GM21723 (cell line): ENCODE data around the gene TMEM74B.

ENCODE experiments used
- ATAC-seq: cut with Tn5 transposase; IDR thresholded peaks from one replicate; pipeline ENCODE4 v1.9.1; 2021; ENCODE audit warnings: mild to moderate bottlenecking, moderate library complexity; ENCODE audit not compliant: unreplicated experiment

The TMEM74B gene

DNA sequence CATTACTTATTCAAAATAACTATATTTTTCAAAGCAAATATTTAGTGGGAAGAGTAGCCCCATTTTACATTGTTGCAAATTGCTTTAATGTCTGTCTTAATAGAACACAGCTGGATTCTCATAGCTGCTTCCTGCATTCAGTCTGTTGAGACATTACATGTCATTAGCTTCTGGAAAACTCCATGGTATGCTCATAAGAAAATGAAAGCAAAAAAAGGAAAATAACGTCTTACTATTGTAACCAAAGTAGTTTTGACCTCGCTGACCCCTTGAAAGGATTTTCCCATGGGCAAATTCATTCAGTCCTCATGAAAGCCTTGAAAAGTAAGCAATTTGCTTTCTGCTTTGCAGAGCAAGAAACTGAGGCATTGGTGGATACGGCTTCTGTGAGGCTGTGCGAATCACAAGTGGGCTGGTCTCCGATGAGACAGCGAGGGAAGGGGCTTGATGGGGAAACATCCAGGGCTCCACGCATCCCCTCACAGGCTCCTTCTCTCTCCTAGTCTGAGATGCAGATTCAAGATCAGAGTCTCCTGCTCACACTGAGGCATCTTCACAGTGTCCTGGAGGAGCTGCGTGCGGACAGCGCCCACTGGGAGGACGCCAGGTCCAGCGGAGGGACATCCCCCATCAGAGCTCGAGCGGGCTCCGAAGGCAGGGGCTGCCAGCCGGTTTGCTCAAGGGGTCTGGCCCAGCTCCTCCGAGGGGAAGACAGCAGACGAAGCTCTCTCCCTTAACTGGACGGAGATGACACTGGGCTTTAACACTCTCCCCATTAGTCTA lies 21.8 kb upstream of the TMEM74B start:
- ATAC-seq = no peak

DNA sequence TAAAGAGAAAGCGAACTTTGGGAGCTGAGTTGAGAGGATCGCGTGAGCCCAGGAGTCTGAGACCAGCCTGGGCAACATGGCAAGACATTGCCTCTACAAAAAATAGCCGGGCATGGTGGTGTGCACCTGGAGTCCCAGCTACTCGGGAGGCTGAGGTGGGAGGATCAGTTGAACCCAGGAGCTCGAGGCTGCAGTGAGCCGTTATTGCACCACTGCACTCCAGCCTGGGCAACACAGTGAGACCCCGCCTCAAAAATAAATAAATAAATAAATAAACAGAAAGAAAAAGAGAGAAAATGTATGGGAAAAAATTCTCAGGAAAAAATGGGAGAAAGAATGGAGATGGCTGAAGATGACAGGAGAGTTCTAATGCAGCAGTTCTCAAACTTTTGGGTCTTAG lies 21.0 kb upstream of the TMEM74B start:
- ATAC-seq = no peak

DNA sequence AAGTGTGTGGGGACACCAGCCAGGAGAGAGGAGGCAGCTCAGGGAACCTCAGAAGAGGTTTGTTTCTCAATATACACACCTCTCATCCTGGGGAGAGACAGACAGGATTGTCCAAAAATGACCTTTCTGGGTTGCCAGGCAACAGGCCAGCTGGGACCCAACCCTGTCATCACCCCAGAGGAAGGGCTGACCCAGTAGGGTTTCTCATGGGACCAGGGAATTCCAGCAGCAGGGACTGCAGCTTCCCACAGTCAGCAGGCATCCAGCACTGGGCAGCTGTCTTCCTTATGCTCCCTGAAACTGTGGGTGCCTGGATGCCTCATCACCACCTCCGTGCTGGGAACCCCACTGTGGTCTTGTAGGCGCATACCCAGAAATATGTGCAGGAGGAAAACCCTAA lies 19.8 kb upstream of the TMEM74B start:
- ATAC-seq = no peak

DNA sequence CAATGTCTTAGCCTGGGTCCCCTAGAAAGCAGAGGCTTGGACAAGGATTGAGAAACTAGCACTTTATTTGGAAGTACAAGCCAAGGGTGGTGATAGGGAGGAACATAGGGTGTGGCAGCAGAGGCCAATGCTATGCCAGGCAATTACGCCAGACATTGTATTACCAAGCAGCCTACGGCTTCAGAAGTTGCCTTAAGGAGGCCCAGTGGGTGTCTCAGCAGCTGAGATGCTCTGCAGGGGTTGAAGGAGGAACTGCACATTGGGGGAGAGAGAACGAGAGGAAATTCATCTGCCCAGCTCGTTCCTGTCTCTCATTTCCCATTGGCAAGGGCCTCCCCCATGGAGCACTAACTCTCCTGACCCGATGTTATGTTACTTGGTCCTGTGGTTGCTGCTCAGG lies 19.3 kb upstream of the TMEM74B start:
- ATAC-seq = no peak

DNA sequence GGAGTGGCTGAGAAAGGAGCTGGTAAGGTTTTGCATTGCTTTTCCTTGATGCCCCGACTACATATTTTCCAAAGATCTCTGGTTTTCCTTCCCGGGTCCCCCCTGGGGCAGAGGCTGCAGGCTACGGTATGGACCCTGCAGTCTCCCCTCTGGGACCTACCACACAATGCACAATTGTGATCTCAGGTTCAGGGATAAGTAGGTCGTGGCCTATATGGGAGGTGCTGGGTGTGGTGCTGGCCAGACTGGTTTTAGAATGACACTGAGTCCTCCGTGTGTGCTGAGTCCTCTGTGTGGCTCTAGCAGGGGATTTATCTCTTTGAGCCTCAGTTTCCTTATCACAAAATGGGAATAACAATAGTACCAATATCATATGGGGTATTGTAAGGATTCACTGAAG lies 18.8 kb upstream of the TMEM74B start:
- no peak for ATAC-seq

DNA sequence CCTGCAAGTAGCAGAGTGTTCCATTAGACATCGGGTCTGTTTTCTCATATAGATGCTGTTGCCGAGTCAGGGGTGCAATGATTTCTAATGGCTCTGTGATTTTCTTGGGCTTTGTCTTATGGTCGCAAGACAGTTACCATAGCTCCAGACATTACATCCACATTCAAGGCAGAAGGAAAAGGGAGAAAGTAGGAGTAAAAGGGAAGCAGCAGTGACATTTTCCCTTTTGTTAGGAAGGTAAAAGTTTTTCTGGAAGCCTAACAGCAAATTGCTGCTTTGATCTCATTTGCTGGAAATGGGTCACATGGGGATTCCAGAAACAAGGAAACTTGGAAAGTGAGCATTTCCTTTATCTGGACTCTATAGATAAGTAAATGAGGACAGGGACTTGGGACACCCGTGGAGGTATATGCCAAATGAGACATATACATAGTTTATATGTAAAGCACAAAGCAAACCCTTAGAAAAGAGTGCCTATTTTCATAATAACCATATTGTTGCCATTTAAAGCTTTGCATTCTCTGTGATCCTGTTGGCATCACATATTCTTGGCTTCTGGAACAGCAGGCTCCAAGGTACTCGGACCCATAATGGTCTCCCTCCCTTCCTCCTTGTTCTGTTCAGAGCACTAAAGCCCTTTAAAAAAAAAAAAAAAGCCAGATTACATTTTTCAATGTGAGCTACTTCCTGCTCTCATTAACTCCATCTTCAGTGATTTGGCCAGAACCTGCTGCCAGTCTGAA lies 18.2 kb upstream of the TMEM74B start, which contains the start of gene C20orf202:
TSS of gene C20orf202 (plus strand) at position 693 of the 743 bp plus-strand sequence. CDS start 132 bp downstream, outside the sequence.
- ATAC-seq = no peak

DNA sequence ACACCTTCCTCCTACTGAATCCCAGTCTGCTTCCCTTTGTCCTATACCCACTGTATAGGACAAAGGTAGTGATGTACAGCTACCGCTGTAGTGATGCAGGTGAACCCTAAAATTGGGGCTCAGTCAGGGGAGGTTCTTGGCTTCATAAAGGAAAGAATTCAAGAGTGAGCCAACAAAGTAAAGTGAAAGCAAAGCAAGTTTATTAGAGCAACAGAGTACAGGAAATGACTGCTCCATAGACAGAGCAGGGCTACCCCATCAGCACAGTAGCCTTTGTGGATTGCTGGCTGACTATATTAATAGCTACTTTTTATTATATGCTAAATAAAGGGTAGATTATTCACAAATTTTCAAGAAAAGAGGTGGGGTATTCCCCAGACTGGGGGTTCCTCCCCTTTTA lies 15.2 kb upstream of the TMEM74B start:
- ATAC-seq = no peak

DNA sequence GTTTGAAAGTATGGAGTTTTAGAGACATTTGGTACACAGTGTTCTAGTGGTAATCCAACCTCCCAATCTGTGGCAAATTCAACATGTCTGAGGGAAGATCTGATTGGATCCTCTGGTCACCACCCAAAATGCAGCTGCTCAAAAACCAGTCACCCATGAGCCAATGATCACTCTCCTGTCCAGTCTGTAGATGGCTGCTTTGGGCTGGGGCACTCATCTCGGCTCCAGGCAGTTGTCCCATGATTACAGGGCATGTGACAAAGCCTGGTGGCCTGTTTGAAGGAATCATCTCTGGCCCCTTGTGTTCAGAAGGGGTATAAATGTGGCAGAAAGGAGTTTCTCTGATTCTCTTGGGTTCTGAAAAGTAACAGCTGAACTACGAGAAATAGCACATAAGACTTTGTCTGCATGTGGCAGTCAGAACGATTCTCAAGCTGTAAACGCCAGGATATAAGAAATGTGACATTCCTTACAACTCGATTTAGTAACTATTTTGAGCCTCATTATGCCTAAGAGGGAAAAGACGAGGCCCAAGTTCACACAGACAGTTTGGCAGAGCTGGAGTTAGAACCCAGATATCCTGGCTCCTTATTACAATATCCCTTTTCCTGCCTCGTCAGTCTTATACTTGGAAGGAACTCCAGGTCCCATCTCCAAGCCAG lies 14.6 kb upstream of the TMEM74B start:
- no peak for ATAC-seq

DNA sequence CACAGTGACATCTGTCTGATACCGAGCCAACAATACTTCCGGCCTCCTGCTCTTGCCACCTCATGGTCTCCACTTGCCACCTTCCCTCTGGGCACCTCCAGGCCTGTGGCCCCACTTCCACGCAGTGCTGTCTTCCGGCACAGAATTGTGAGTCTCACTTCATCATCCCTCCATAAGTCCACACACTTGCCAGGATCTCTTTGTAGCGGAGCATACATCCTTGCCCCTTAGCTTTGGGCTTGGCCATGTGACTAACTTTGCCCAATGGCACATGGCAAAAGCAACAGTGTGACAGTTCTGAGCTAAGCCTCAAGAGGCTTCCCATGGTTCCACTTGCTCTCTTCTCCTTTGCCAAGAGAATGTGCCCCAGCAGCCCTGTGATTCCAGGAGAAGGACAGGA lies 14.0 kb upstream of the TMEM74B start:
- ATAC-seq = no peak

DNA sequence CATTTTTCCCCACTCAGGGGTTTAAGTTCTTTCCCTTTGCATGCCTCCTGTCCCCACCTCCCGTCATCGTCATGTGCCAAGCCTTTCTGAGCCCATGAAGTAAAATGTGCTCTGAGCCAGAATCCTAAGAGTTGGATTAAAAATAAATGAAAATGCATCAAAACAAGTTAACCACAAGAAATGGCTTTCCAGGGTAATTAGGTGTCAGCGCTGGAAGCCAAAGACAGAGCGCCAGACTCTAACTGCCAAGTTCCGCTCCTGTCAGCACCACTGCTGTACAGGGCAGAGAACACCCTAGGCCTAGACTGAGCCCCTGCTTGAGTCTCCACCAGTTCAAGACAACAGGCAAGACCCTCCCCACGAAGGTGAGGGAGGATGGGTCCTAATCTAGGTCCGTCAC lies 13.0 kb upstream of the TMEM74B start:
- ATAC-seq = no peak

DNA sequence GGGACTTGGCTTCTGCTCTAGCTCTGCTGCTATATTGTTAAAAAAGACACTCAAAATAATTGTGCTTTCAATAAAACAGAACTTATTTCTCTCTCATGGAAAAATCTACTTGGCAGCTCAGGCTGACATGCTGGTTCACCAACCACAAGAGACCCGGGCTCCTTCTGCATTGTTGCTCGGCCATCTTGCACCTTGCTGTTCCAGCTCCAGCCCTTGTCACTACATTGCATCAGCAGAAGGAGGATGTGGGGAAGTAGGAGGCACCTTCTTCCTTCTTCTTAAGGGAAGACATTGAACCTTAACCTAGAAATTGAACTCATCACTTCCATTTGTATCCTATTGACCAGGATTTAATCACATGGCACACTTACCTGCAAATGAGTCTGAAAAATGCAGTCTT lies 11.9 kb upstream of the TMEM74B start:
- ATAC-seq = no peak

DNA sequence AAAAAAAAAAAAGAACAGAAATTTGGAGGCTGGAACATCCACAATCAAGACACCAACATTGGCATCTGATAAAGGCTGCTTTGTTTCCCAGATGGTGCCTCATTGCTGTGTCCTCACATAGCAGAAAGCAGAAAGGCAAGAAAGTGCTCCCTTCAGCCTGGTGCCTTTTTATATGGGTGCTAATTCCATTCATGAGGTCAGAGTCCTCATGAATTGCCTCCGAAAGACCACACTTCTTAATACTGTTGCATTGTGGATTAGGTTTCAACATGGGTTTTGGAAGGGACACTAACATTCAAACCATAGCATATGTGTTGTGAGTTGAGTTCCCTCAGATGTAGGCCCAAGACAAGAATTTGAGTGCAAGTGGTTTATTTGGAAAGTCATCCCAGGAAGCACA lies 10.4 kb upstream of the TMEM74B start:
- ATAC-seq = no peak

DNA sequence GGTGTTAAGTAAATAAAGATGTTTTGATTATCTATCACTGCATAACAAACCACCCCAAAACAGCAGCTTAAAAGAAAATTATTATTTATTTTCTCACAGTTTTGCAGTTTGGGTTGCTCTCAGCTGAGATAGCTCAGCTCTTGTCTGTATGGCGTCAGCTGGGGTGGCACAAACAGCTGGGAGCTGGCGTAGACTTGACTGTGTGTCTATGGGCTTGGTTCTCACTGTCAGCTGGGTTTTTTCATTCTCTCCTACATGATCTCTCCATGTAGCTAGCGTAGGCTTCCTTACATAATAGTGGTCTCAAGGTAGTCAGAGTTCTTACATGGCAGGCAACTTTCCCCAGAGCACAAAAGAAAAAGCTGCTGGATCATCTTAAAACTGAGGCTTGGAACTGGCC lies 6.5 kb upstream of the TMEM74B start:
- no peak for ATAC-seq

DNA sequence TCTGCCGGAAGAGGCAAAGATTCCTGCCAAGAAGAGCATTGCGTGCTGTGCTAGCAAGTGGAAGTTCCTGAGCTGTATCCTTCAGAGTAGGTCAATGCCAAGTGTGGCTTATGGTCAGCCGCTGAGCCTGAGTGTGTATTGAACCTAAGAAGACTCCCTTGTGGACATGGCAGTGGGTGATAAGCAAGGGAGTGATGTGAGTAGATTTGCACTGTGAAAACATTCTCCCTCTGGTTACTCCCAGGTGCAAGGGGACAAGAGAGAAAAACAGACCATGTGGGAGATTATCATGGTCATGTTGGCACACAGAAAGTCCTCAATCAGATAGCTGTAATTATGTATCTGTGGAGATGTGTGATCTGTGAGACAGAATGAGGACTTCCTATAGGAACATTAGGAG lies 6.1 kb upstream of the TMEM74B start:
- ATAC-seq = no peak

DNA sequence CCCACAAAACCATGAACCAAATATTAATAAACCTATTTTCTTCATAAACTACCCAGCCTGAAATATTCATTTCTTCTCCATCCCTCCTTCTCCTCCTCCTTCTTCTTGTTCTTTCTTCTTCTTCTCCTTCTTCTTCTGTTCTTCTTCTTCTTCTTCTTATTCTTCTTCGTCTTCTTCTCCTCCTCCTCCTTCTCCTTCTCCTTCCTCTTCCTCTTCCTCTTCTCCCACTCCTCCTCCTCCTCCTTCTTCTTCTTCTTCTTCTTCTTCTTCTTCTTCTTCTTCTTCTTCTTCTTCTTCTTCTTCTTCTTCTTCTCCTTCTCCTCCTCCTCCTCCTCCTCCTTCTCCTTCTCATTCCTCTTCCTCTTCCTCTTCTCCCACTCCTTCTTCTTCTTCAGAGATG lies 5.0 kb upstream of the TMEM74B start:
- no peak for ATAC-seq

DNA sequence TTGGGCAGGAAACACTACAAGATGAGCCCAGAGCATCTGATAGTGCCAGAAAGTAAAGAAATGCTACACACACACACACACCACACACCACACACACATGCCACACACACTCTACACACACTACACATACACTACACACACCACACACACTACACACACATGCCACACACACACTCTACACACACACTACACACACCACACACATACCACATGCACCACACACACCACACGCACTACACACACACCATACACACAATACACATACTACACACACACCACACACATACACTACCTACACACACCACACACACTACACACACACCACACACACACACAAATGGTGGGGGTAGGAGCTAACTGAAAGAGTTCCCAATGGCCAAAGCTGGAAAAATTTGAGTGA lies 3.6 kb upstream of the TMEM74B start:
- ATAC-seq = no peak

DNA sequence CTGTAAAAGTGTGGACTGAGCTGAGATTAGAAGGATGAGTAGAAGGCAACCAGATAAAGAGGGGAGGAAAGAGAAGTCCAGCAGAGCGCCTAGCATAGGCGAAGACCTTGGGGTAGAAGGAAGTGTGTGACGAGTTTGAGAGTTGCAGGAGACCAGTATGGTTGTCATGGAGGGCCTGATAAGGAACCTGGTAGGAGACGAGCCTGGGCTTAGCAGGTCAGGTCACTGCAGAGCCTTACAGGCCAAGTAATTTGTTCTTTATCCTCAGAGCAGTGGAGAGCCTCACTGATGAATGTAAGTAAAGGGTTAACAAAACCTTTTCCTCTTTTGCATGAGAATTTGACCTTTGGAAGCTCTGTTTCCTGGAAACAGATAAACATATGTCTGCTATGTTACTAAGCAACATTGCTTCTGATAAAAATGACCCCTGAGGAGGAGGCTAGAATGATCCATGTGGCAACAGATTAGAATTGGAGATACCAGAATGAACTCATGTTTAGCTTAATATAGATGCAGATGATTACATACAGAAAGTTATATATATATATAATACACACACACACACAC lies 2.9 kb upstream of the TMEM74B start:
- no peak for ATAC-seq

DNA sequence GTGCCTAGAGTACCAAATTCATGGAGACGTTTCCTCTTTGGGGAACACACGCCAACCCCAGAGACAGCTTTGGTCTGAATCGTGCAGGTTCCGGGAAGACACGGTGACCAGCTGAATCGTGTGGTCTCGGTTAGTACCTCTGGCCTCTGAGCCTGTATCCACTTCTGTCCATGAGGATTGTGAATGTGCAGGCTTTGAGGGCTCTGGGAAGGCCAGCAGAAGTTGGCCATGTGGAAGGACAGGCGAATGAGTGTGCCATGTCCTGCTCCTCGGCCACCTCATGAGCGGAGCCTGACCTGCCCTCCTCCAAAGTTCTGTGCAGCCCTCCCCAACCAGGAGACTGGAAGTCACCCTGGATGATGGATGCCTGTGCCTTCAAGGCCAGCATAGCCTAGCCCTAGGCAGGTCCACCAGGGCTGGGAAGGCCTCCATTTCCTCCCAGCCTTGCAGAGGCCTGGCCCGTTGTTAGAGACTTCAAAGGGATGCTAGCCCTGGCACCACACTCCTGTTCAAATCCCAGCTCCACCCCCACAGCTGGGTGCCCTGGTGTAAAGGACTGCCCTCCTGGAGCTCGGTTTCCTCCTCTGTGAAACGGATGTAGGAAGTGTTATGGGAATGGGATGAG lies 1.7 kb upstream of the TMEM74B start:
- ATAC-seq = no peak

DNA sequence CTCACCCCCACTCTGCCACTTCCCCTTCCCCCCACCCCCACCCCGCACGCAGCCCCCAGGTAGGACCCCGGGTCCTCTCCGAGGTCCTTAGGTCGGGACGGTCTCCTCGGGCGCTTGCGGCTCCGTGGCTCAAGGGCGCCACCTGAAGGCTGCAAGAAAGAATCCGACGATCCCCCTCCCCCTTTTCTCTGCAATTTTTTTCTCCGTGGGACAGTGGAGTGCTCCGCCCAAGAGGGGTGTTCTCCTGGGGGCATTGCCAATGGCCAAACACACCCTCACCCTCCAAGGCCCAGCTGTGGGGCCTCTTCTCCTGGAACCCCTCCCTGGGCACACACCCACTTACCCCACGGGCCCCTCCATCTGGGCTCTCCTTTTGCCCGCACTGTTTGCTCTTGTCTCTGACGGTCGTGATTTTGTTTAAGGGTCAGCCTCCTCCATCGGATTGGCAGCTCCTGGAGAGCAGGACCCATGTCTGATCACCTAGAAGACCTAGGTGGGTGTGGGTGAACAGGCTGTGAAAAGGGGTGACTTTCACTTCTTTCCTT lies 1.1 kb upstream of the TMEM74B start:
- no peak for ATAC-seq

DNA sequence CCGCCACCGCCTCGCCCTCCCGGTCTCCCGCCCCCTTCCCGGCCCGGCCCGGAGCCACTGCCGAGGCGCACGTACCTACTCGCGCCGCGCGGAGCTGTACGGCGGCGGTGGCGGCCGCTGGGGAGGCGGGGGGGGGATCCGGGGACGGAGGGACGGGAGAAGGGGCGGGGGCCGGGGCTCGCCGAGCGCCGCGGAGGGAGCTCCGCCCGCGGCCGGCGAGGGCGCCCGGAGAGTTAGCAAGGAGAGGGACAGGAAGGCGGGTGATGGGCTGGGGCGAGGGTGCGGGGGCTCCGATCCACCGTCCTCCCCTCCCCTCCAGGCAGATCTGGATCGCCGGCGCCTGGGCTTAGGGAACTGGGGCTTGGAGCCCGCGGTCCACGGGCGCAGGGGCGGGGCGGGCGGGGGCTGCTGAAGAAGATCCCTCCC lies 548 bp upstream of the TMEM74B start:
- no peak for ATAC-seq

DNA sequence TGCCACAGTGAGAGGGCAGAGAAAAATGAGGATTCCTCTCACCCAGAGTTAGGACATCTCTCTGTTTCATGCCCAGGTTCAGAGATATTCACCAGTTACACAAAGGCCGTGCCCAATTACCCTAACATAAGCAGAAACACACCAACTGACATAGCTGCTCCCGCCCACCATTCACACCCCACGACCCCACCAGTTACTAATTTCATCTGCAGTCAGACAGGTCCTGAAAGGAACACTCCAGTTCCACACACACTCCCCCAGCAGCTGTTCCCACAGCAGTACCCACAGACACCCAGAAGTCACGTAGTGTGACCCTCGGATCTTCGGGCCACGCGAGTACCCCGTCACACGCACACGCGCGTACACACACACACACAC lies 532 bp downstream of the TMEM74B start:
- no peak for ATAC-seq
